ENCODE data around the gene NQO2.

Gene NQO2

GRCh38 chr6:2998998-2999617 is 586 bp upstream of the NQO2 start (continued):
- TF ChIP-seq PRDM10 (tag by site-specific recombination; IDR thresholded peaks at IDR 0.05) (peak; percentile 73), SCRT2 (tag by site-specific recombination; IDR thresholded peaks at IDR 0.05) (0 out of 2 replicates have a peak, but pooled peaks have one; percentile 13), HOXD13 (CRISPR knock-in tag; IDR thresholded peaks at IDR 0.05; ENCODE audit: borderline replicate concordance) (no peak), KLF8 (tag by site-specific recombination; IDR thresholded peaks at IDR 0.05) (no peak; the same call in 1 of the 2 replicates), KLF9 (tag by site-specific recombination; IDR thresholded peaks at IDR 0.05; ENCODE audit: low read depth) (0 out of 2 replicates have a peak, but pooled peaks have one; percentile 49), ZNF335 (tag by site-specific recombination; conservative IDR thresholded peaks at IDR 0.05) (peak; percentile 78), ZNF76 (tag by site-specific recombination; IDR thresholded peaks at IDR 0.05; ENCODE audit: borderline replicate concordance, low read depth) (no peak; the same call in 1 of the 2 replicates), ZBTB7A (tag by site-specific recombination; IDR thresholded peaks at IDR 0.05; ENCODE audit: low read depth) (peak; percentile 56; the same call in 1 of the 2 replicates), ZNF341 (tag by site-specific recombination; IDR thresholded peaks at IDR 0.05; ENCODE audit: low read depth) (peak; percentile 59), ZNF473 (tag by site-specific recombination; IDR thresholded peaks at IDR 0.05) (no peak), KLF1 (tag by site-specific recombination; IDR thresholded peaks at IDR 0.05) (peak; percentile 21; the same call in 1 of the 2 replicates), IKZF3 (tag by site-specific recombination; IDR thresholded peaks at IDR 0.05) (0 out of 2 replicates have a peak, but pooled peaks have one; percentile 24), KLF7 (tag by site-specific recombination; IDR thresholded peaks at IDR 0.05; ENCODE audit: borderline replicate concordance) (peak; percentile 29; the same call in 1 of the 2 replicates), ZBTB10 (tag by site-specific recombination; IDR thresholded peaks at IDR 0.05) (0 out of 2 replicates have a peak, but pooled peaks have one; percentile 52), WT1 (tag by site-specific recombination; IDR thresholded peaks at IDR 0.05) (peak; percentile 44), ZSCAN18 (tag by site-specific recombination; IDR thresholded peaks at IDR 0.05) (no peak), ZBTB17 (tag by site-specific recombination; IDR thresholded peaks at IDR 0.05) (peak; percentile 84), ZNF146 (tag by site-specific recombination; IDR thresholded peaks at IDR 0.05) (no peak), SP3 (tag by site-specific recombination; IDR thresholded peaks at IDR 0.05) (peak; percentile 80; the same call in 1 of the 2 replicates), PRDM1 (tag by site-specific recombination; IDR thresholded peaks at IDR 0.05) (0 out of 2 replicates have a peak, but pooled peaks have one; percentile 2), GLIS1 (tag by site-specific recombination; IDR thresholded peaks at IDR 0.05) (peak; percentile 92), KLF17 (tag by site-specific recombination; IDR thresholded peaks at IDR 0.05) (peak; percentile 68), ZNF600 (tag by site-specific recombination; IDR thresholded peaks at IDR 0.05) (peak; percentile 33; the same call in 1 of the 2 replicates)
- TF ChIP-seq, protein P1, sequence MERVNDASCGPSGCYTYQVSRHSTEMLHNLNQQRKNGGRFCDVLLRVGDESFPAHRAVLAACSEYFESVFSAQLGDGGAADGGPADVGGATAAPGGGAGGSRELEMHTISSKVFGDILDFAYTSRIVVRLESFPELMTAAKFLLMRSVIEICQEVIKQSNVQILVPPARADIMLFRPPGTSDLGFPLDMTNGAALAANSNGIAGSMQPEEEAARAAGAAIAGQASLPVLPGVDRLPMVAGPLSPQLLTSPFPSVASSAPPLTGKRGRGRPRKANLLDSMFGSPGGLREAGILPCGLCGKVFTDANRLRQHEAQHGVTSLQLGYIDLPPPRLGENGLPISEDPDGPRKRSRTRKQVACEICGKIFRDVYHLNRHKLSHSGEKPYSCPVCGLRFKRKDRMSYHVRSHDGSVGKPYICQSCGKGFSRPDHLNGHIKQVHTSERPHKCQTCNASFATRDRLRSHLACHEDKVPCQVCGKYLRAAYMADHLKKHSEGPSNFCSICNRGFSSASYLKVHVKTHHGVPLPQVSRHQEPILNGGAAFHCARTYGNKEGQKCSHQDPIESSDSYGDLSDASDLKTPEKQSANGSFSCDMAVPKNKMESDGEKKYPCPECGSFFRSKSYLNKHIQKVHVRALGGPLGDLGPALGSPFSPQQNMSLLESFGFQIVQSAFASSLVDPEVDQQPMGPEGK (tag by site-specific recombination; IDR thresholded peaks at IDR 0.05), result peak; percentile 60
